ENCODE data around the gene IRS2. TPM values are rescaled to one million over a fixed set of nuclear protein-coding genes. Genes with fewer than 3 reads are reported as not detected.

Gene IRS2
- total and polyA plus RNA-seq, 2 donors (not counting 1 experiment from before 2014, with no cell fraction given), result 2.3 TPM

GRCh38 chr13:109724603-109725002 is 61.8 kb downstream of the IRS2 start:
- no peaks in the 10 kb centered on the region for H3K36me3 ChIP-seq (ENCODE audit: control insufficient read depth, insufficient read depth, low read length)
- H3K4me3 ChIP-seq (replicated peaks in 1 of 4; ENCODE audit: control extremely low read depth in 1 of 4, insufficient read depth in 1 of 4, low read depth in 3 of 4, low read length in 4 of 4), result no peak overlapping the region
- H3K9me3 ChIP-seq (ENCODE audit: control insufficient read depth, insufficient read depth, low read depth, low read length), result no peaks in the 10 kb centered on the region
- H3K9ac ChIP-seq (ENCODE audit: insufficient read depth, low read length), result no peak overlapping the region
- no peak for TF ChIP-seq CTCF (conservative IDR thresholded peaks at IDR 0.05 in 1 of 2, IDR thresholded peaks at IDR 0.05 in 1 of 2; ENCODE audit: low read depth in 1 of 2, low read length in 2 of 2)
- no peak for TF ChIP-seq EZH2 (IDR thresholded peaks at IDR 0.05; ENCODE audit: low read length, missing control alignments)
- H3K4me1 ChIP-seq (ENCODE audit: control insufficient read depth, extremely low read depth, insufficient read depth, low read length), result no peaks in the 10 kb centered on the region
- H2AFZ ChIP-seq (ENCODE audit: low read length), result no peak overlapping the region
- no peak overlapping the region for H3K27ac ChIP-seq (ENCODE audit: insufficient read depth, low read length)
- peaks cover 6% of the 10 kb centered on the region for H3K27me3 ChIP-seq (ENCODE audit: control insufficient read depth, insufficient read depth, low read length)
- H3K79me2 ChIP-seq (ENCODE audit: control insufficient read depth, insufficient read depth, low read length), result no peaks in the 10 kb centered on the region
- DNase-seq (ENCODE audit: low read depth in 2 of 2), result no peak
- no peak overlapping the region for H3K4me2 ChIP-seq (ENCODE audit: extremely low read depth, insufficient read depth, low read length)
- no peaks in the 10 kb centered on the region for H4K20me1 ChIP-seq (ENCODE audit: control insufficient read depth, extremely low read depth, insufficient read depth, low read length)

GRCh38 chr13:109723046-109723445 is 63.3 kb downstream of the IRS2 start:
- Histone ChIP-seq H3K9me3 (ENCODE audit: control insufficient read depth, insufficient read depth, low read depth, low read length) (no peaks in the 10 kb centered on the region), H3K4me1 (ENCODE audit: control insufficient read depth, extremely low read depth, insufficient read depth, low read length) (no peaks in the 10 kb centered on the region), H3K4me2 (ENCODE audit: extremely low read depth, insufficient read depth, low read length) (no peak overlapping the region), H3K79me2 (ENCODE audit: control insufficient read depth, insufficient read depth, low read length) (no peaks in the 10 kb centered on the region), H2AFZ (ENCODE audit: low read length) (no peak overlapping the region), H3K36me3 (ENCODE audit: control insufficient read depth, insufficient read depth, low read length) (no peaks in the 10 kb centered on the region), H3K27ac (ENCODE audit: insufficient read depth, low read length) (no peak overlapping the region), H4K20me1 (ENCODE audit: control insufficient read depth, extremely low read depth, insufficient read depth, low read length) (no peaks in the 10 kb centered on the region), H3K27me3 (ENCODE audit: control insufficient read depth, insufficient read depth, low read length) (peaks cover 3% of the 10 kb centered on the region), H3K9ac (ENCODE audit: insufficient read depth, low read length) (no peak overlapping the region), H3K4me3 (replicated peaks in 1 of 4; ENCODE audit: control extremely low read depth in 1 of 4, insufficient read depth in 1 of 4, low read depth in 3 of 4, low read length in 4 of 4) (no peak overlapping the region)
- no peak for TF ChIP-seq CTCF (conservative IDR thresholded peaks at IDR 0.05 in 1 of 2, IDR thresholded peaks at IDR 0.05 in 1 of 2; ENCODE audit: low read depth in 1 of 2, low read length in 2 of 2)
- no peak for TF ChIP-seq EZH2 (IDR thresholded peaks at IDR 0.05; ENCODE audit: low read length, missing control alignments)
- DNase-seq (ENCODE audit: low read depth in 2 of 2), result no peak

GRCh38 chr13:109722068-109722467 is 64.3 kb downstream of the IRS2 start:
- no peak overlapping the region for H3K27ac ChIP-seq (ENCODE audit: insufficient read depth, low read length)
- H3K4me3 ChIP-seq (replicated peaks in 1 of 4; ENCODE audit: control extremely low read depth in 1 of 4, insufficient read depth in 1 of 4, low read depth in 3 of 4, low read length in 4 of 4), result no peak overlapping the region
- no peaks in the 10 kb centered on the region for H4K20me1 ChIP-seq (ENCODE audit: control insufficient read depth, extremely low read depth, insufficient read depth, low read length)
- no peaks in the 10 kb centered on the region for H3K36me3 ChIP-seq (ENCODE audit: control insufficient read depth, insufficient read depth, low read length)
- no peak overlapping the region for H3K4me2 ChIP-seq (ENCODE audit: extremely low read depth, insufficient read depth, low read length)
- no peak overlapping the region for H2AFZ ChIP-seq (ENCODE audit: low read length)
- peaks cover 3% of the 10 kb centered on the region for H3K27me3 ChIP-seq (ENCODE audit: control insufficient read depth, insufficient read depth, low read length)
- no peak for DNase-seq (ENCODE audit: low read depth in 2 of 2)
- no peaks in the 10 kb centered on the region for H3K79me2 ChIP-seq (ENCODE audit: control insufficient read depth, insufficient read depth, low read length)
- no peak overlapping the region for H3K9ac ChIP-seq (ENCODE audit: insufficient read depth, low read length)
- TF ChIP-seq EZH2 (IDR thresholded peaks at IDR 0.05; ENCODE audit: low read length, missing control alignments), result no peak
- no peak for TF ChIP-seq CTCF (conservative IDR thresholded peaks at IDR 0.05 in 1 of 2, IDR thresholded peaks at IDR 0.05 in 1 of 2; ENCODE audit: low read depth in 1 of 2, low read length in 2 of 2)
- no peaks in the 10 kb centered on the region for H3K9me3 ChIP-seq (ENCODE audit: control insufficient read depth, insufficient read depth, low read depth, low read length)
- H3K4me1 ChIP-seq (ENCODE audit: control insufficient read depth, extremely low read depth, insufficient read depth, low read length), result no peaks in the 10 kb centered on the region

All from fibroblast of lung (primary cell).